IMR-90 (cell line): ENCODE results near the gene FBXW7. TPM values are rescaled to one million over a fixed set of nuclear protein-coding genes. Genes with fewer than 3 reads are reported as not detected.

ENCODE experiments used
- ATAC-seq: fragments of 200-7000 bp; cut with Tn5 transposase; 2 replicates; pipeline ENCODE4 v1.9.1; 2020; ENCODE audit warnings: low read depth, mild to moderate bottlenecking, moderate library complexity
- BruUV-seq: library from RNA; stranded (reverse); fragments of 400-500 nt; replicated peaks from 2 replicates; lab custom pipeline; 2021; lab: Mats Ljungman, UMichigan
- CTCF ChIA-PET: fragments of 300-600 bp; formaldehyde crosslinking; extraction: SDS; loops from one replicate; lab custom pipeline; 2021; ENCODE audit warnings: antibody characterized with exemption; lab: Yijun Ruan, JAX
- POLR2A ChIA-PET: fragments of 300-600 bp; sonication (Branson Sonifier 250); formaldehyde crosslinking; loops from one replicate; lab custom pipeline; 2022; ENCODE audit warnings: antibody characterized with exemption; ENCODE audit not compliant: unreplicated experiment; lab: Charles Lee
- DNase-seq: peaks from one replicate; pipeline ENCODE4 v3.0.0; 2013
- H2AFZ ChIP-seq: replicated peaks from 2 replicates; pipeline ENCODE3; 2013; ENCODE audit warnings: low read length, mild to moderate bottlenecking; ENCODE audit not compliant: poor library complexity
- H2AK5ac ChIP-seq: 2 replicates; pipeline ENCODE4 v1.6.1; 2013; ENCODE audit warnings: low read depth, low read length, inconsistent platforms
- H2AK9ac ChIP-seq: replicated peaks from 2 replicates; pipeline ENCODE3; 2013; ENCODE audit warnings: mild to moderate bottlenecking, low read depth, low read length, moderate library complexity; ENCODE audit not compliant: poor library complexity
- H2BK120ac ChIP-seq: 2 replicates; pipeline ENCODE4 v1.6.1; 2013; ENCODE audit warnings: low read depth, low read length, inconsistent platforms
- H2BK15ac ChIP-seq: 3 replicates; pipeline ENCODE4 v1.6.1; 2013; ENCODE audit warnings: low read depth, low read length, inconsistent platforms
- H2BK20ac ChIP-seq: 2 replicates; pipeline ENCODE4 v1.6.1; 2013; ENCODE audit warnings: low read depth, mild to moderate bottlenecking, inconsistent platforms, low read length, moderate library complexity
- H2BK5ac ChIP-seq: 2 replicates; pipeline ENCODE4 v1.6.1; 2013; ENCODE audit warnings: mild to moderate bottlenecking, low read depth, low read length, inconsistent platforms; ENCODE audit not compliant: poor library complexity, severe bottlenecking
- H3K14ac ChIP-seq: replicated peaks from 2 replicates; pipeline ENCODE4 v1.6.1; 2013; ENCODE audit warnings: low read depth, low read length, inconsistent platforms
- H3K18ac ChIP-seq: 2 replicates; pipeline ENCODE4 v1.6.1; 2013; ENCODE audit warnings: low read depth, low read length, control low read depth
- H3K23ac ChIP-seq: 2 replicates; pipeline ENCODE4 v1.6.1; 2013; ENCODE audit warnings: low read depth, low read length, inconsistent platforms
- H3K27ac ChIP-seq: 2 replicates; pipeline ENCODE4 v1.5.1; 2013; ENCODE audit warnings: mild to moderate bottlenecking, control low read depth, low read length; ENCODE audit not compliant: insufficient read depth
- H3K27me3 ChIP-seq: 2 replicates; pipeline ENCODE4 v1.6.1; 2013; ENCODE audit warnings: low read length; ENCODE audit not compliant: control insufficient read depth, insufficient read depth
- H3K36me3 ChIP-seq: 2 replicates; pipeline ENCODE4 v1.6.1; 2013; ENCODE audit warnings: low read length, mixed read lengths; ENCODE audit not compliant: control insufficient read depth, insufficient read depth
- H3K4ac ChIP-seq: 2 replicates; pipeline ENCODE4 v1.6.1; 2013; ENCODE audit warnings: low read depth, low read length, inconsistent platforms
- H3K4me1 ChIP-seq: 2 replicates; pipeline ENCODE4 v1.6.1; 2013; ENCODE audit warnings: low read length, mixed read lengths; ENCODE audit not compliant: control insufficient read depth, insufficient read depth
- H3K4me2 ChIP-seq: 2 replicates; pipeline ENCODE4 v1.6.1; 2013; ENCODE audit warnings: low read depth, mild to moderate bottlenecking, control low read depth, low read length, moderate library complexity
- H3K4me3 ChIP-seq: 2 replicates; pipeline ENCODE4 v1.5.1; 2013; ENCODE audit warnings: low read depth, mild to moderate bottlenecking, control low read depth, low read length, moderate library complexity; ENCODE audit not compliant: insufficient read depth
- H3K56ac ChIP-seq: 2 replicates; pipeline ENCODE4 v1.6.1; 2013; ENCODE audit warnings: low read length, inconsistent platforms; ENCODE audit not compliant: insufficient read depth; ENCODE audit errors: extremely low read depth
- H3K79me1 ChIP-seq, 2 experiments: 2 replicates each; pipeline ENCODE4 v1.6.1; 2013; ENCODE audit warnings: low read length in 2 of 2, inconsistent platforms in 1 of 2, low read depth in 1 of 2
- H3K9ac ChIP-seq: 2 replicates; pipeline ENCODE4 v1.6.1; 2013; ENCODE audit warnings: low read depth, low read length, control low read depth
- H3K9me1 ChIP-seq: 2 replicates; pipeline ENCODE4 v1.6.1; 2013; ENCODE audit warnings: low read length, inconsistent platforms; ENCODE audit not compliant: insufficient read depth
- H3K9me3 ChIP-seq: 2 replicates; pipeline ENCODE4 v1.6.1; 2013; ENCODE audit warnings: low read length; ENCODE audit not compliant: control insufficient read depth, insufficient read depth
- H4K20me1 ChIP-seq: 2 replicates; pipeline ENCODE4 v1.6.1; 2013; ENCODE audit warnings: low read length, inconsistent platforms; ENCODE audit not compliant: insufficient read depth
- H4K5ac ChIP-seq: 2 replicates; pipeline ENCODE4 v1.6.1; 2013; ENCODE audit warnings: mild to moderate bottlenecking, low read depth, low read length, control low read depth
- H4K8ac ChIP-seq, 2 experiments: 2 replicates each; pipeline ENCODE4 v1.6.1; 2013; ENCODE audit warnings: low read depth in 2 of 2, low read length in 2 of 2, control low read depth in 1 of 2, inconsistent platforms in 1 of 2
- H4K91ac ChIP-seq: 2 replicates; pipeline ENCODE4 v1.6.1; 2013; ENCODE audit warnings: low read depth, low read length, inconsistent platforms; ENCODE audit not compliant: insufficient read depth
- BHLHE40 ChIP-seq: fragments of 150-350 bp; IDR thresholded peaks from 2 replicates; pipeline ENCODE4 v1.6.1; 2016; ENCODE audit warnings: mild to moderate bottlenecking, low read depth, low read length
- CHD1 ChIP-seq: IDR thresholded peaks from 2 replicates; pipeline ENCODE4 v1.6.1; 2012; ENCODE audit warnings: low read depth, low read length, improper control_type of control experiment
- FOS ChIP-seq: fragments of 150-350 bp; IDR thresholded peaks from 2 replicates; pipeline ENCODE4 v1.6.1; 2016; ENCODE audit warnings: low read depth, low read length
- MAFK ChIP-seq: IDR thresholded peaks from 2 replicates; pipeline ENCODE4 v1.6.1; 2012; ENCODE audit warnings: low read depth, low read length, improper control_type of control experiment
- MAZ ChIP-seq: IDR thresholded peaks from 2 replicates; pipeline ENCODE4 v1.6.1; 2012; ENCODE audit warnings: low read depth, mild to moderate bottlenecking, low read length, improper control_type of control experiment, moderate library complexity, borderline replicate concordance
- MXI1 ChIP-seq: IDR thresholded peaks from 2 replicates; pipeline ENCODE4 v1.6.1; 2012; ENCODE audit warnings: low read depth, mild to moderate bottlenecking, low read length, moderate library complexity, borderline replicate concordance
- NFE2L2 ChIP-seq: fragments of 150-350 bp; IDR thresholded peaks from 2 replicates; pipeline ENCODE4 v1.6.1; 2016; ENCODE audit warnings: low read depth, mild to moderate bottlenecking, low read length
- POLR2A ChIP-seq: IDR thresholded peaks from 2 replicates; pipeline ENCODE4 v1.6.1; 2012; ENCODE audit warnings: mild to moderate bottlenecking, low read depth, low read length
- RAD21 ChIP-seq: IDR thresholded peaks from 2 replicates; pipeline ENCODE4 v1.6.1; 2012; ENCODE audit warnings: low read length, improper control_type of control experiment
- RCOR1 ChIP-seq: IDR thresholded peaks from 2 replicates; pipeline ENCODE4 v1.6.1; 2012; ENCODE audit warnings: mild to moderate bottlenecking, low read length, improper control_type of control experiment; ENCODE audit not compliant: insufficient replicate concordance
- RFX5 ChIP-seq: IDR thresholded peaks from 2 replicates; pipeline ENCODE4 v1.8.0; 2012; ENCODE audit warnings: low read depth, mild to moderate bottlenecking, low read length, moderate library complexity
- SMC3 ChIP-seq: fragments of 150-350 bp; IDR thresholded peaks from 2 replicates; pipeline ENCODE4 v1.6.1; 2016; ENCODE audit warnings: low read depth, mild to moderate bottlenecking, antibody characterized with exemption, low read length, moderate library complexity
- WGBS, 2 experiments: methylation state at CpG; one replicate each; pipeline versions ENCODE4 v1.1.5 to v1.1.7; 2013; ENCODE audit warnings: missing lambda C conversion rate in 2 of 2; ENCODE audit not compliant: insufficient read length in 1 of 2; ENCODE audit errors: extremely low coverage in 2 of 2; 5-methylcytosine and 5-hydroxymethylcytosine counted together
- dilution Hi-C: fragments of 300-500 bp; cut with HindIII; formaldehyde crosslinking; loops from one replicate; pipeline ENCODE4 v1.14.3; 2018; ENCODE audit warnings: low sequenced_read_pairs; ENCODE audit not compliant: unreplicated experiment
- in situ Hi-C: fragments of 300-500 bp; cut with MboI; formaldehyde crosslinking; loops from 3 replicates; pipeline ENCODE4 v1.14.3; 2019; ENCODE audit warnings: low sequenced_read_pairs, inconsistent platforms, mixed read lengths
- intact Hi-C: fragments of 100-400 bp; cut with micrococcal nuclease; formaldehyde crosslinking; loops from 2 replicates; pipeline ENCODE4 v1.10.0; 2022
- polyA plus RNA-seq, 3 experiments: library from polyadenylated mRNA; depleted of rRNA; stranded (reverse); fragments of >200 nt; gene quantifications; 2 replicates each; pipeline ENCODE4 v1.2.3, GENCODE V29; 2012; ENCODE audit warnings: low replicate concordance in 1 of 3
- total RNA-seq: library from RNA; depleted of rRNA; stranded (reverse); fragments of >200 nt; gene quantifications from 2 replicates; pipeline ENCODE4 v1.2.3, GENCODE V29; 2012
- TF ChIP-seq, protein P1 (sequence below): conservative IDR thresholded peaks from 2 replicates; pipeline ENCODE4 v1.5.1; 2012; ENCODE audit warnings: mild to moderate bottlenecking, low read depth, low read length, improper control_type of control experiment
- TF ChIP-seq, protein P2 (sequence below): fragments of 150-350 bp; IDR thresholded peaks from 2 replicates; pipeline ENCODE4 v1.6.1; 2016; ENCODE audit warnings: low read depth, mild to moderate bottlenecking, low read length, moderate library complexity, borderline replicate concordance

Gene FBXW7
- total and polyA plus RNA-seq, 2 of the 4 experiments (the other 2 are of a cell fraction) = 7.2 to 27.4 TPM

DNA sequence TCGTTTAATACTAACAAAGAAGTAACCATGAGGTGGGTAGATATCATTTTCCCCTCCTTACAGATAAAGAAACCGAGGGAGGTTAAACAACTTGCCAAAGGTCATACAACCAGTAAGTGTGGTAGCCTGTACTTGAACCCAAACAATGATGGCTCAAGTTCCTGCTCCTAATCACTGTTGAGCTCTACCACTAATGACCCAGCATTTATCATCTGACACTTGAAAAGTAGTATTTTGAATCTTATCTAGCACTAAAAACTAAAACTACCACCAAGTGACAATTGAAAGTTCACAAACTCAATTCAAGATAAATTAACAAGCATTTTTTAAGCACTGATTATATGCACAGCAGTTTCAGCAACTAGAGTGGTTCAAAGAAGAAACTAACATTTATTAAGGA is 13.1 kb downstream of the FBXW7 start:
- Histone ChIP-seq H3K4ac (no peak overlapping the region), H4K5ac (no peak overlapping the region), H3K18ac (no peak overlapping the region), H3K56ac (no peak overlapping the region), H3K14ac (no peak overlapping the region), H3K27me3 (no peaks in the 10 kb centered on the region), H4K91ac (no peak overlapping the region), H3K9me1 (no peaks in the 10 kb centered on the region), H3K36me3 (no peaks in the 10 kb centered on the region), H3K23ac (no peak overlapping the region), H2AK5ac (no peak overlapping the region), H4K20me1 (peaks cover 6% of the 10 kb centered on the region; the same call in 1 of the 2 replicates), H2BK15ac (no peak overlapping the region), H3K79me1 (peaks cover 21 to 30% of the 10 kb centered on the region in 2 experiments), H2AK9ac (no peak overlapping the region), H3K4me3 (no peak overlapping the region), H3K9me3 (no peaks in the 10 kb centered on the region), H3K4me2 (no peak overlapping the region), H2AFZ (no peak overlapping the region), H2BK20ac (no peak overlapping the region), H2BK120ac (no peak overlapping the region), H3K27ac (no peak overlapping the region), H3K4me1 (no peaks in the 10 kb centered on the region), H3K9ac (no peak overlapping the region), H4K8ac (no peak overlapping the region), H2BK5ac (no peak overlapping the region)
- ChIA-PET CTCF (no interaction called here), POLR2A (no interaction called here)
- in situ Hi-C loops = no loop called here
- no TSS peak for BruUV-seq
- no CpG with 5 or more reads among the region's 2 CpGs for WGBS, 2 experiments
- ATAC-seq (no peak), DNase-seq (no peak)
- intact Hi-C loops = no loop called here
- dilution Hi-C loops = no loop called here
- no peak for TF ChIP-seq MAFK
- TF ChIP-seq RAD21 = no peak
- no peak for TF ChIP-seq NFE2L2
- no peak for TF ChIP-seq RFX5
- no peak for TF ChIP-seq RCOR1
- no peak for TF ChIP-seq SMC3
- TF ChIP-seq, protein P1, sequence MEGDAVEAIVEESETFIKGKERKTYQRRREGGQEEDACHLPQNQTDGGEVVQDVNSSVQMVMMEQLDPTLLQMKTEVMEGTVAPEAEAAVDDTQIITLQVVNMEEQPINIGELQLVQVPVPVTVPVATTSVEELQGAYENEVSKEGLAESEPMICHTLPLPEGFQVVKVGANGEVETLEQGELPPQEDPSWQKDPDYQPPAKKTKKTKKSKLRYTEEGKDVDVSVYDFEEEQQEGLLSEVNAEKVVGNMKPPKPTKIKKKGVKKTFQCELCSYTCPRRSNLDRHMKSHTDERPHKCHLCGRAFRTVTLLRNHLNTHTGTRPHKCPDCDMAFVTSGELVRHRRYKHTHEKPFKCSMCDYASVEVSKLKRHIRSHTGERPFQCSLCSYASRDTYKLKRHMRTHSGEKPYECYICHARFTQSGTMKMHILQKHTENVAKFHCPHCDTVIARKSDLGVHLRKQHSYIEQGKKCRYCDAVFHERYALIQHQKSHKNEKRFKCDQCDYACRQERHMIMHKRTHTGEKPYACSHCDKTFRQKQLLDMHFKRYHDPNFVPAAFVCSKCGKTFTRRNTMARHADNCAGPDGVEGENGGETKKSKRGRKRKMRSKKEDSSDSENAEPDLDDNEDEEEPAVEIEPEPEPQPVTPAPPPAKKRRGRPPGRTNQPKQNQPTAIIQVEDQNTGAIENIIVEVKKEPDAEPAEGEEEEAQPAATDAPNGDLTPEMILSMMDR = no peak
- no peak for TF ChIP-seq MAZ
- TF ChIP-seq BHLHE40 = no peak
- TF ChIP-seq CHD1 = no peak
- no peak for TF ChIP-seq POLR2A
- TF ChIP-seq, protein P2, sequence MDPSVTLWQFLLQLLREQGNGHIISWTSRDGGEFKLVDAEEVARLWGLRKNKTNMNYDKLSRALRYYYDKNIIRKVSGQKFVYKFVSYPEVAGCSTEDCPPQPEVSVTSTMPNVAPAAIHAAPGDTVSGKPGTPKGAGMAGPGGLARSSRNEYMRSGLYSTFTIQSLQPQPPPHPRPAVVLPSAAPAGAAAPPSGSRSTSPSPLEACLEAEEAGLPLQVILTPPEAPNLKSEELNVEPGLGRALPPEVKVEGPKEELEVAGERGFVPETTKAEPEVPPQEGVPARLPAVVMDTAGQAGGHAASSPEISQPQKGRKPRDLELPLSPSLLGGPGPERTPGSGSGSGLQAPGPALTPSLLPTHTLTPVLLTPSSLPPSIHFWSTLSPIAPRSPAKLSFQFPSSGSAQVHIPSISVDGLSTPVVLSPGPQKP = no peak
- TF ChIP-seq FOS = no peak
- no peak for TF ChIP-seq MXI1
